HAP-1 (cell line): ENCODE data around the gene SSBP4.
"Not testable (repeated sequence)": the region's sequence is repeated elsewhere in the genome, so short reads cannot be mapped to it uniquely, and the experiment has no call there.

Source experiments
- DNase-seq, 2 experiments: peaks; one replicate each; pipeline ENCODE4 v3.0.0-alpha.2; 2016 to 2020; ENCODE audit warnings: low spot score in 2 of 2
- H3K27me3 ChIP-seq: fragments of 250-450 bp; sonication (Bioruptor Pico); 2 replicates; pipeline ENCODE4 v1.5.1; 2020; ENCODE audit warnings: low read depth, mild to moderate bottlenecking, moderate library complexity
- H3K36me3 ChIP-seq: fragments of 250-450 bp; sonication (Bioruptor Pico); replicated peaks from 2 replicates; pipeline ENCODE4 v1.5.1; 2020; ENCODE audit warnings: mild to moderate bottlenecking
- H3K4me1 ChIP-seq: fragments of 250-450 bp; sonication (Bioruptor Pico); 2 replicates; pipeline ENCODE4 v1.5.1; 2020; ENCODE audit warnings: mild to moderate bottlenecking
- H3K4me3 ChIP-seq: fragments of 250-450 bp; sonication (Bioruptor Pico); 2 replicates; pipeline ENCODE4 v1.5.1; 2020; ENCODE audit warnings: mild to moderate bottlenecking, moderate library complexity
- H3K9me3 ChIP-seq: fragments of 250-450 bp; sonication (Bioruptor Pico); 2 replicates; pipeline ENCODE4 v1.5.1; 2020; ENCODE audit warnings: mild to moderate bottlenecking, moderate library complexity
- in situ Hi-C: fragments of 300-500 bp; cut with MboI; formaldehyde crosslinking; loops from 3 replicates; pipeline ENCODE4 v1.14.3; 2020; ENCODE audit warnings: low sequenced_read_pairs, inconsistent platforms, mixed read lengths

Gene SSBP4

DNA sequence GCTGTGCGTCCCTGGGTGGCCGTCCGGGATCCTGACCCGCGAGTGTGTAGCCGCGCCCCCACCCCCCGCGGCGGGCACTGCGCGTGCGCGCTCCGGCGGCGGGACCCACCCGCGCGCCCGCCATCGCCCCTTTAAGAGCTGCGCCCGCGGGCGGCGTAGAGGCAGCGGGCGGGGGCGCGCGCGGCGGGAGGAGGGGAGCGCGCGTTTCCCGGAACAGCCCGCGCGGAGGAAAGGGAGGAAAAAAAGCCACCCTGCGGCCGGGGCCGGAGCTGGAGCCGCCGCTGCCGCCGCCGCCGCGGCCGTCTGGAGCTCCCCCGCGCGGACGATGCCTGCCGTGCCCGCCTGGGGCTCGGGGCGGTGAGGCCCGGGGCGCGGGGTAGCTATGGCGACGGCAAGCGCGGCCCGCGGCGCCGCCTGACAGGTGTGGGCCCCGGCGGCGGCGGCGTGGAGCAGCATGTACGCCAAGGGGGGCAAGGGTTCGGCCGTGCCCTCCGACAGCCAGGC, at the start of gene SSBP4:
TSS of gene SSBP4 (plus strand) at position 204 of the 504 bp plus-strand sequence. CDS start at position 455, 251 bp downstream.
- Histone ChIP-seq H3K9me3 (no peaks in the 10 kb centered on the region), H3K36me3 (no peaks in the 10 kb centered on the region), H3K4me1 (peaks cover 23% of the 10 kb centered on the region), H3K27me3 (no peaks in the 10 kb centered on the region), H3K4me3 (peak within 1 kb of the TSS; percentile 60)
- in situ Hi-C loops, result no loop called here
- DNase-seq, result peak; percentile 63 to 82

DNA sequence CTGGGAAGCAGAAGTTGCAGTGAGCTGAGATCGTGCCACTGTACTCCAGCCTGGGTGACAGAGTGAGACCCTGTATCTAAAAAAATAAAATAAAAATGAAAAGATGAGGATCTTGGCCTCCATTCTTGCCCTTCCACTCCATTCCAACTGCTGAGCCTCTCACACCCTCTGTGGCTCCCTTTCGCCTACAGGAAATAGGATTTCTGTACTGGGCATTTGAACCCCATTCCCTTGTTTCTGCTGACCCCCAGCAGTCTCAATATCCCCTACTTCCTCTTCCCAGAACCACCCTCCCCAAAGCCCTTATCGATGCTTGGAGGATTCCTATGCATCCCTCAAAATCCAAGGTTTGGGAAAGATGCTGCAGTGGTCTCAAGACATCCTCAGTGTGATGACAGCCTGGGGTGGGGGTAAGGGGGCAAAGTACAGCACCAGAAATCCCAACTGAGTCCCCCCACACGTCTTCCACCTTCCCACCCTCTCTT, 45.7 kb upstream of the SSBP4 start:
- H3K4me3 ChIP-seq, result no peak overlapping the region
- no peaks in the 10 kb centered on the region for H3K36me3 ChIP-seq
- DNase-seq, result no peak
- peaks cover 6% of the 10 kb centered on the region for H3K4me1 ChIP-seq
- H3K27me3 ChIP-seq, result no peaks in the 10 kb centered on the region
- in situ Hi-C loops, result no loop called here
- H3K9me3 ChIP-seq, result no peaks in the 10 kb centered on the region

DNA sequence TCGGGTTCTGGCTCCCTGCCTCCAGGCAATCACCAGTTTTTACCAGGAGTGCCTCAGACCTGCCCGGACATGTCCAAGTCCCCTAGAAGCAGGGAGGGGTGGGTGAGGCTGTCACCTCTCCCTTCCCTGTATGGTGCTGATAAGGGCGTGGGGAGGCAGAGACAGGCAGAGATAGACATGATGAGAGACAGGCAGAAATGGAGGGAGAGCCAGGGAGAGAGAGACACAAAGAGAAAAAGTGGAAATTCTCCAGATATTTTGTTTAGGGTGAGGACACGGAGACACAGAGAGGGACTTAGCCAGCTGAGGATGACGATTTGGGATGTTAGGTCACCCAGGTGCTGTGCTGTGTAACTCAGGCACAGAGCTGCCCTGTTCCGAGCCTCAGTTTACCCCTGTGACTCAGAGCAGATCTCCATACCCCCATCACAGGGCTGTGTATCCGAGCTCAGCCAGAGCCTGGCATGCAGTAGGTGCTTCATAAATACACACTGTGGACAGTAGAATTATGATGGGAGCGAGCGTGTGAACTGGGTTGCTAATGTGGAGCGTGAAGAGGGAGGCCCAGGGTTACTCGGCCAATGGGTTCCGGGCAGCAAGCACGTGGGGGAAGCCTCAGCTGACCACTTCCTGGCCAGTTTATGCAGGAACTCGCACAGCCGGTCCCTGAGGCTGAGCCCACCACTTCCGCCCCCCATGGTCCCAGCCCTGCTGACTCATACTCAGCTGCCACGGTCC, 45.1 kb upstream of the SSBP4 start:
- in situ Hi-C loops, result no loop called here
- peak; percentile 55 to 82 for DNase-seq
- Histone ChIP-seq H3K9me3 (no peaks in the 10 kb centered on the region), H3K36me3 (no peaks in the 10 kb centered on the region), H3K4me3 (no peak overlapping the region), H3K4me1 (peaks cover 6% of the 10 kb centered on the region), H3K27me3 (no peaks in the 10 kb centered on the region)

DNA sequence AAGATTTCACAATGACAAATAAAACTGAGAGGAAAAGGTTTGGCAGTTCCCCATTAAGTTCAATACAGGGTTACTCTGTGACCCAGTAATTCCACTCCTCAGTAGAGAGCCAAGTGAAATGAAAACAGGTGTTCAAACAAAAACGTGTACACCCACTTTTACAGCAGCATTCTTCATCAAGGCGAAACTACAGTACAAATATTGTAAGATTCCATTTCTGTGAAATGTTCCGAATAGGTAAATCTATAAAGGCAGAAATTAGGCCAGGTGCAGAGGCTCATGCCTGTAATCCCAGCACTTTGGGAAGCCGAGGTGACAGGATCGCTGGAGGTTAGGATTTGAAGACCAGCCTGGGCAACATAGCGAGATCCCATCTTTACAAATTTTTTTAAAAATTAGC, 42.2 kb upstream of the SSBP4 start:
- Histone ChIP-seq H3K27me3 (no peaks in the 10 kb centered on the region), H3K36me3 (no peaks in the 10 kb centered on the region), H3K4me3 (no peak overlapping the region), H3K9me3 (no peaks in the 10 kb centered on the region), H3K4me1 (peaks cover 6% of the 10 kb centered on the region)
- in situ Hi-C loops, result no loop called here
- DNase-seq, result no peak

DNA sequence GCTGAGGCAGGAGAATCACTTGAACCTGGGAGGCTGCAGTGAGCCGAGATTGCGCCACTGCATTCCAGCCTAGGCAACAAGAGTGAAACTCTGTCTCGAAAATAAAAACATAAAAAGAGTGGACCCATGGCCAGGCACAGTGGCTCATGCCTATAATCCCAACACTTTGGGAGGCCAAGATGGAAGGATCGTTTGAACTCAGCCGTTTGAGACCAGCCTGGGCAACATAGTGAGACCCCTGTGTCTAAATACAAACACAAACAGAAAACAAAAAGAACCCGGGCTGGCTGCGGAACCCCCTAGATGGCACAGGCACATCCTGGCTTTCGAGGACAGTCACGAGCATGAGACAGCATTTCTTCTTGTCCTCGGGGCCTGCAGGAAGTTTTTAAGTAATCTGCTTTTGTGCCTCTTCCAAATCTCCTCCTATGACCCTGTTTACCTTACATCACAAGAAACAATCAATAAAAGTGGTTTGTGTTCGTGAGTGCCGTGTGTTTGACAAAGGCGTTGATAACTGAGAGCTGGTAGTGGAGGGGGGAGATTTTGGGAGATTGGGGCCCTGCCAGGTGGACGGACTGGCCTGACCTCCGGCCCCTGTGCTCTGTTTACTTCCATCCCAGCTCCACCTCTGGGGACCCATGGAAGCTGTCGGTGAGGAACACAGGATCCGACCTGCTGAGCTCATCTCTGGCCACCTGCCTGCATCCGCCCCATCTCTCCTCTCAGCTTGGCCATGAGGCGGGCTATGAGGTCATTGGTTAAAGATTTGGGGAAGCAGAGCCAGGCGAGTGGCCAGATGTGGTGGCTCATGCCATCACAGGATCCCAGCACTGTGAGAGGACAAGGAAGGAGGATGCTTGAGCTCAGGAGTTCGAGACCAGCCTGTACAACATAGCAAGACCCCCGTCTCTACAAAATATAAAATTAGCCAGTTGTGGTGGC, 39.1 kb upstream of the SSBP4 start:
- H3K27me3 ChIP-seq, result no peaks in the 10 kb centered on the region
- no peaks in the 10 kb centered on the region for H3K36me3 ChIP-seq
- H3K9me3 ChIP-seq, result no peaks in the 10 kb centered on the region
- in situ Hi-C loops, result no loop called here
- H3K4me1 ChIP-seq, result no peaks in the 10 kb centered on the region
- DNase-seq, result no peak
- no peak overlapping the region for H3K4me3 ChIP-seq

DNA sequence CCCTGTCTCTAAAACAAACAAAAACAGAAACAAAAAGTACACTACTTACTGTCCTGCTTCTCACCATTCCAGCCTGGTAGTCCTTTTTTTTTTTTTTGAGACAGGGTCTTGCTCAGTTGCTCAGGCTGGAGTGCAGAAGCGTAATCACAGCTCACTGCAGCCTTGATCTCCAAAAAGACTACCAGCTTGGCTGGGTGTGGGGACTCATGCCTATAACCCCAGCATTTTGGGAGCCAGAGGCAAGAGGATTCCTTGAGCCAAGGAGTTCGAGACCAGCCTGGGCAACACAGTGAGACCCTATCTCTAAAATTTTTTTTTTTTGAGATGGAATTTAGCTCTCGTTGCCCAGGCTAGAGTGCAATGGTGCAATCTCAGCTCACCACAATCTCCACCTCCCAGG, 38.4 kb upstream of the SSBP4 start:
- Histone ChIP-seq H3K27me3 (no peaks in the 10 kb centered on the region), H3K9me3 (no peaks in the 10 kb centered on the region), H3K4me1 (no peaks in the 10 kb centered on the region), H3K36me3 (no peaks in the 10 kb centered on the region), H3K4me3 (no peak overlapping the region)
- in situ Hi-C loops, result no loop called here
- no peak for DNase-seq

DNA sequence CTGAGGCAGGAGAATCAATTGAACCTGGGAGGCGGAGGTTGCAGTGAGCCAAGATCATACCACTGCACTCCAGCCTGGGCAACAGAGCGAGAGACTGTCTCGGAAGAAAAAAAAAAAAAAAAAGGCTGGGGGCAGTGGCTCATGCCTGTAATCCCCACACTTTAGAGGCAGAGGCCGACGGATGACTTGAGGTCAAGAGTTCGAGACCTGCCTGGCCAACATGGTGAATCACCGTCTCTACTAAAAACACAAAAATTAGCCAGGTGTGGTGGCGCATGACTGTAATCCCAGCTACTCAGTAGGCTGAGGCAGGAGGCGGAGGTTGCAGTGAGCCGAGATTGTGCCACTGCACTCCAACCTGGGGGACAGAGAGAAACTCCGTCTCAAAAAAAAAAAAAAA, 35.6 kb upstream of the SSBP4 start:
- not testable (repeated sequence) for H3K36me3 ChIP-seq

DNA sequence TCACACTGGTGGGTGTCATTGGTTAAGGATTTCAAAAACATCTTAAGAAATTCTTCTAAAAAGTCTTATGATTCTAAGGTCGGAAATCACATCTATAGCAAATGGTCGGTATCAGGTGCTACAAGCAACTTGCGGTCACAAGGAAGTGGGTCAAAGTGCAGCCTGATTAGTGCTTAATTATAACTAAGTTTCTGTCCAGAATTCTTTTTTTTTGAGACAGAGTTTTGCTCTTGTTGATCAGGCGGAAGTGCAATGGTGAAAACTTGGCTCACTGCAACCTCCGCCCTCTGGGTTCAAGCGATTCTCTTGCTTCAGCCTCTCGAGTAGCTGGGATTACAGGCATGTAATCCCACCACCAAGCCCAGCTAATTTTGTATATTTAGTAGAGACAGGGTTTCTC, 34.4 kb upstream of the SSBP4 start:
- in situ Hi-C loops, result no loop called here
- Histone ChIP-seq H3K4me1 (peaks cover 3% of the 10 kb centered on the region), H3K27me3 (peaks cover 4% of the 10 kb centered on the region; the same call in 1 of the 2 replicates), H3K9me3 (no peaks in the 10 kb centered on the region), H3K4me3 (no peak overlapping the region), H3K36me3 (no peaks in the 10 kb centered on the region)
- no peak for DNase-seq

More for the DNA sequence above, 35.6 kb upstream of the SSBP4 start:
- H3K4me1 ChIP-seq, H3K9me3 ChIP-seq, DNase-seq, in situ Hi-C loops, H3K4me3 ChIP-seq, H3K27me3 ChIP-seq: not testable (repeated sequence)

DNA sequence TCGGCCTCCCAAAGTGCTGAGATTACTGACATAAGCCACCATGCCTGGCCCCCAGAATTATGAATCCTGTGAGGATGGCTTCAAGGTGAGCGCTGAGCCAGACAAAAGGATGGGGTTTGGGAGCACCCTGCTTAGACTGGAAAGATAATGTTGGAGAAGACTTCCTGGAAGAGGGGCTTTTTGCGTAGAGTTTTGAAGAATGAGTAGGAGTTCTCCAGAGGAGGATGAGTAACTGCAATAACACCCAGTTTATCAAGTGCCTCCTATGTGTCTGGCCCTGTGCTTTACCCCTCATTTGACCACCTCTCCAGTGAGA, 33.9 kb upstream of the SSBP4 start:
- H3K4me3 ChIP-seq, result no peak overlapping the region
- peaks cover 3% of the 10 kb centered on the region for H3K4me1 ChIP-seq
- in situ Hi-C loops, result no loop called here

DNA sequence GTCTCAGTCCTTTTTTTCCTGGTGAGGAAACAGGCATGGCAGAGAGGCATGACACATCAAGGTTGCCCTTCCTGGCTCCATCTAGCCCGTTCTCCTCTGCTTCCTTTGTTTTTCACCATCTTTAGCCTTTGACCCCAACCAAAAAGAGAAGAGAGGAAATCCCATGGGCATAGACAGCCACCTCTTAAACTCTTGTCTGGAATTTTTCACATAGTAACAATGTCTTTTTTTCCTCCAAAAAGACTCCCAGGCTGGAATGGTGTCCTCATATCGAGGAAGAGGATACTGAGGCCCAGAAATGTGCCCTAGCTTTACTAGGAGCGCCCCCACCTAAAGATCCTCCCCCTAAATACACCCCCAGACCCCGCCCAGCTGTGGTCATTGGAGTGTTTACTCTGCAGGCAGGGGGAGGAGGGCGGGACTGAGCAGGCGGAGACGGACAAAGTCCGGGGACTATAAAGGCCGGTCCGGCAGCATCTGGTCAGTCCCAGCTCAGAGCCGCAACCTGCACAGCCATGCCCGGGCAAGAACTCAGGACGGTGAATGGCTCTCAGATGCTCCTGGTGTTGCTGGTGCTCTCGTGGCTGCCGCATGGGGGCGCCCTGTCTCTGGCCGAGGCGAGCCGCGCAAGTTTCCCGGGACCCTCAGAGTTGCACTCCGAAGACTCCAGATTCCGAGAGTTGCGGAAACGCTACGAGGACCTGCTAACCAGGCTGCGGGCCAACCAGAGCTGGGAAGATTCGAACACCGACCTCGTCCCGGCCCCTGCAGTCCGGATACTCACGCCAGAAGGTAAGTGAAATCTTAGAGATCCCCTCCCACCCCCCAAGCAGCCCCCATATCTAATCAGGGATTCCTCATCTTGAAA, 33.3 kb upstream of the SSBP4 start, which contains the start of gene GDF15:
TSS of gene GDF15 (plus strand) at position 484 of the 868 bp plus-strand sequence. CDS start at position 516, 32 bp downstream.
- in situ Hi-C loops, result no loop called here
- peak in 1 of 2 experiments; percentile 69 for DNase-seq
- Histone ChIP-seq H3K4me1 (peaks cover 3% of the 10 kb centered on the region), H3K36me3 (no peaks in the 10 kb centered on the region), H3K4me3 (peak within 1 kb of the TSS; percentile 12), H3K27me3 (peaks cover 4% of the 10 kb centered on the region; the same call in 1 of the 2 replicates), H3K9me3 (no peaks in the 10 kb centered on the region)

More for the DNA sequence above, 33.9 kb upstream of the SSBP4 start:
- Histone ChIP-seq H3K9me3 (no peaks in the 10 kb centered on the region), H3K36me3 (no peaks in the 10 kb centered on the region), H3K27me3 (peaks cover 4% of the 10 kb centered on the region; the same call in 1 of the 2 replicates)
- DNase-seq, result no peak

DNA sequence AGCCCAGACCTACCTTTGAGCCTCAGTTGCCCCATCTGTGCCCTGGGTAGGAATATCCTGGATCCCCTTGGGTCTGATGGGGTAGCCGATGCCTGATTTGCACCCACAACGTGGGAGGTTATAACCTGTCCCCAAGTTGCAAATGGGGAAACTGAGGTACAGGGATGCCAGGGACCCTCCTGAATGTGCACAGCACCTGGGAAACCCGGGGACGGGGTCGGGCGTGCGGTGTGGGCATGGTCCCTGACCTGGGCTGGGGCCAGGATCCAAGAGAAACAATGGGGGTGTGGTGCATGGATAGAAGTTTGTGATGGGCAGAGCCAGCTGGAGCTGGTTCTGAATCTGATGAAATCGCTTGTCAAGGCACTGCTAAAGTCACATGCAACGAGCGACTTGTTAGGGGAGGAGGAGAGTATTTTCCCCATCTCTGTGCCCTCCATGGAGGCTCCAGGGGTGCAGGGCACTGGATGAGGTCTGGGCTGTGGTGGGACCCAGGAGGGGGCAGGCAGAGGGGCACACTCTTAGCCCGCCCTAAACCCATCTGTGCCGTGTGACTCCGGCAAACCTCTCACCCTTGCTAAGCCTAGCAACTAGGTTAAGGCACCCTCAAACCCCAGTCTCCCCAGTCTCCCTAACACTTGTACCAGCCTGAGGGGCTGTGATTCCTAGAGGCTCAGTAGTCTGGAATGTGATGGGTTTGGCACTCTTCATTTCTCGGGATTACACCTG, 32.5 kb upstream of the SSBP4 start:
- no peaks in the 10 kb centered on the region for H3K9me3 ChIP-seq
- H3K27me3 ChIP-seq, result peaks cover 4% of the 10 kb centered on the region; the same call in 1 of the 2 replicates
- in situ Hi-C loops, result no loop called here
- no peak for DNase-seq
- peak overlapping the region; percentile 12 for H3K4me3 ChIP-seq
- H3K36me3 ChIP-seq, result no peaks in the 10 kb centered on the region
- peaks cover 3% of the 10 kb centered on the region for H3K4me1 ChIP-seq

DNA sequence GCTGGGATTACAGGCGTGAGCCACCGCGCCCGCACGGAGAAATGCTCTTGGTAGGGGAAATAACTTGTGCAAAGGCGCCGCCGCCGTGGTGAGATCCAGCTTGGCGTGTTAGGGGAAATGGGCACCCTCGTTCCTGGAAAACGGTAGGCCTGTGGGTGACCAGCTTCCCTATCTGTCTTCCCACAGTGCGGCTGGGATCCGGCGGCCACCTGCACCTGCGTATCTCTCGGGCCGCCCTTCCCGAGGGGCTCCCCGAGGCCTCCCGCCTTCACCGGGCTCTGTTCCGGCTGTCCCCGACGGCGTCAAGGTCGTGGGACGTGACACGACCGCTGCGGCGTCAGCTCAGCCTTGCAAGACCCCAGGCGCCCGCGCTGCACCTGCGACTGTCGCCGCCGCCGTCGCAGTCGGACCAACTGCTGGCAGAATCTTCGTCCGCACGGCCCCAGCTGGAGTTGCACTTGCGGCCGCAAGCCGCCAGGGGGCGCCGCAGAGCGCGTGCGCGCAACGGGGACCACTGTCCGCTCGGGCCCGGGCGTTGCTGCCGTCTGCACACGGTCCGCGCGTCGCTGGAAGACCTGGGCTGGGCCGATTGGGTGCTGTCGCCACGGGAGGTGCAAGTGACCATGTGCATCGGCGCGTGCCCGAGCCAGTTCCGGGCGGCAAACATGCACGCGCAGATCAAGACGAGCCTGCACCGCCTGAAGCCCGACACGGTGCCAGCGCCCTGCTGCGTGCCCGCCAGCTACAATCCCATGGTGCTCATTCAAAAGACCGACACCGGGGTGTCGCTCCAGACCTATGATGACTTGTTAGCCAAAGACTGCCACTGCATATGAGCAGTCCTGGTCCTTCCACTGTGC, 30.9 kb upstream of the SSBP4 start:
- H3K36me3 ChIP-seq, result no peaks in the 10 kb centered on the region
- in situ Hi-C loops, result no loop called here
- peak; percentile 70 to 91 for DNase-seq
- H3K27me3 ChIP-seq, result peaks cover 4% of the 10 kb centered on the region; the same call in 1 of the 2 replicates
- peak overlapping the region; percentile 22 for H3K4me3 ChIP-seq
- no peaks in the 10 kb centered on the region for H3K9me3 ChIP-seq
- peaks cover 3% of the 10 kb centered on the region for H3K4me1 ChIP-seq
